Pulmonary artery endothelial cell (primary cell): ENCODE measurements around the gene PJA1. TPM values are rescaled to one million over a fixed set of nuclear protein-coding genes. Genes with fewer than 3 reads are reported as not detected.

Experiments
- DNase-seq: peaks from one replicate; pipeline ENCODE4 v3.0.0-alpha.2; 2011; ENCODE audit warnings: low read depth, low spot score
- total RNA-seq: library from RNA; depleted of rRNA; stranded (reverse); fragments of >200 nt; gene quantifications from 2 replicates; pipeline ENCODE4 v1.2.3, GENCODE V29; 2014

Gene PJA1
- total RNA-seq, 1 donor from 2014 or later = 20.5 TPM

DNA sequence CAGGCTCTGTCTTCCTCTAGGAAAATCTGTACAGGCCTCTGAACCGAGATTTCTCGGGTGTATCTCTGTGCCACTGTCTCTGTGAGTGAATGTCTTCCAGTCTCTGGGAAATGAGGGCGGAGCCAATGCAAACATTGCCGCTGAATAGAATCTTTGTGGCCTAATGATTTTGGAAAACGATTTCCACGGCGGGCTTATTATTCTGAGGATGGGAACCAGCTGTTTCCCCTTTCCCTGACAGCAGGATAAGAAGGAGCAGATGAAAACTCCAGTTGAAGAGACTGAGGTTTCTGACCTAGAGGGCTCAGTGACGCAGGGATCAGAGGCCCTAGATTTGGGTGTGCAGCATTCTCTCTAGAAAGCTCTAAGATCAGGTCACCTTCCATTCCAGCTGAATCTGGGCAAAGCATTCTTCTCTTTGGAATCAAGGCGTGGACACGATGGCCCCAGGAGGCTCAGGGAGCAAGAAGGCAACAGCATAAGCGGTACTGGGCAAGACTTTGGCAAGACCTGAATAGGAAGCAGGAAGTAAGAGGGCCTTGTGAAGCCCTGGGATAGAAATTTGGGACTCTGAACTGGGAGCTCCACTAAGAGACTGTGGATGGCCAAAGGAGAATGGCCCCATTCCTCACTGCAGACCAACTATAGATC lies 47.3 kb downstream of the PJA1 start:
- DNase-seq = no peak

DNA sequence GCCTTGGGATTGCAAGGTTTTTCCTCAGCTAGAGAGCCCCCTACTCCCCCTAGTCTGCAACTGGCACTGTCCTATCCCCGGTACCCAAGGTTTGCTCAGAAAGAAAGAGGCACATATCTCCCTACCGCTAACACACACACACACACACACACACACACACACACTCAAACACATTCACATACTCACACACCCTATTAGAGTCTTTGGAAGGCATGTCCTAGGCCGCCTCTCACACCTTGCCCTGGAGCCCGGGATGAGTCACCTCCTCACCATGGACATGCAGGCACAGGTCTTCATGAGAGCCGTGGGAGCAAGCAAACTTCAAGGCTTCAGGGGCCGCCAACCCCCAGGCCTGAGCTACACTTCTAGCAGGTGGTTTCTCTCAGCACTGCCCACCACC lies 49.2 kb downstream of the PJA1 start:
- DNase-seq = no peak

DNA sequence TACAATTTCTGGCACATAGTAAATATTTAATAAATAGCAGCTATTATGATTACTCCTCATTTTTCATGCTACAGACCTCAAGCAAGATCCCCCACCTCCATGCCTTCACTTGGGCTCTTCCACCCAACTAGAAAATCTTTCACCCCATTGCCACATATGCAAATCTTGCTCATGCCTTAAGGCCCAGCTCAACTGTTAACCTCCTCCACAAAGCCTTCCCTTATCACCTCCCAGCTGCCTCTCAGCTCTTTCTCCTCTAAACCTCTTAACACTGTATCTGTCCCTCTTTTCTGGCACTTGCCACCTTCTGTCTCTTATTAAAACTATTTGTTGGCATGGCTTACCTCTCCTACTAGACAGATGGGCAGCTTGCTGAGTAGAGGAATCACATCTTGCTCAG lies 51.5 kb downstream of the PJA1 start:
- no peak for DNase-seq
